Measurements from ENCODE around the gene ILKAP.

DNA sequence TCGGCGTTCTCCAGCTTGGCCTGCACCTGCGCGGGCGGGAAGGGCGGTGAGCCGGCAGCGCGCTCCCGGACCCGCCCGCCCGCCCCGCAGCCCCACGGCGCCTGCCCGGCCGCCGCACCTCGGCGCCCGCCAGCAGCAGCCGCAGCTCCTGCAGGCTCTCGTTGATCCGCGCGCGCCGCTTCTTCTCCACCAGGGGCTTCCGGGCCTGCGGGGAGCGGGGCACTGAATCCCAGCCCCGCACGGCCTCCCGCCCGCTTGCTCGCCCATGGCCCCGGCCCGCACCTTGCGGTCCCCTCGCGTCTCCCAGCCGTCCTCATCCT is 36.0 kb upstream of the ILKAP start:
- no peak for TF ChIP-seq POLR2A (IDR thresholded peaks at IDR 0.05; ENCODE audit: low read length)
- TF ChIP-seq GATA1 (IDR thresholded peaks at IDR 0.05; ENCODE audit: low read depth, low read length) = no peak
